ENCODE measurements around the gene APBA3.

Gene APBA3

GRCh38 chr19:3720349-3720917 is 41.1 kb downstream of the APBA3 start:
- no peak for DNase-seq (ENCODE audit: low spot score)

- no peak for DNase-seq (ENCODE audit: low spot score)
These were observed 41.6 kb downstream of the APBA3 start for GRCh38 chr19:3719868-3720267.

- DNase-seq (ENCODE audit: low spot score), result no peak
These were observed 45.3 kb downstream of the APBA3 start for GRCh38 chr19:3716147-3716668.

- no peak for DNase-seq (ENCODE audit: low spot score)
These were observed 48.6 kb downstream of the APBA3 start for GRCh38 chr19:3712663-3713611.

- DNase-seq (ENCODE audit: low spot score), result no peak
These were observed 51.2 kb downstream of the APBA3 start for GRCh38 chr19:3710265-3710812.

GRCh38 chr19:3708207-3708931 is 53.1 kb downstream of the APBA3 start, which contains the start of gene TJP3:
Gene TJP3, plus strand, starts transcription at chr19:3708384. Its CDS starts 20,049 bp downstream, at chr19:3728433.
- DNase-seq (ENCODE audit: low spot score), result no peak

GRCh38 chr19:3707868-3708206 is 53.7 kb downstream of the APBA3 start:
- DNase-seq (ENCODE audit: low spot score), result no peak

GRCh38 chr19:3701200-3701599 is 60.3 kb downstream of the APBA3 start:
- DNase-seq (ENCODE audit: low spot score), result no peak
